ENCODE data around the gene SNX8. TPM values are rescaled to one million over a fixed set of nuclear protein-coding genes. Genes with fewer than 3 reads are reported as not detected.

Gene SNX8
- total RNA-seq, 1 experiment from 2014 or later, result 40.6 TPM

- no peaks in the 10 kb centered on the region for H3K9me3 ChIP-seq (ENCODE audit: control insufficient read depth, low read depth, low read length)
- H3K4me1 ChIP-seq (ENCODE audit: insufficient read depth, low read length), result no peaks in the 10 kb centered on the region
- no peak overlapping the region for H3T11ph ChIP-seq (ENCODE audit: low read length)
- peaks cover 7% of the 10 kb centered on the region for H3K23me2 ChIP-seq (ENCODE audit: insufficient read length, low read depth, low read length, poor library complexity, severe bottlenecking)
- H3K27ac ChIP-seq (ENCODE audit: insufficient read length, low read depth, low read length), result no peak overlapping the region
- no peak overlapping the region for H3K14ac ChIP-seq (ENCODE audit: insufficient read depth, low read length)
- H3K9ac ChIP-seq (ENCODE audit: extremely low read depth, insufficient read length, low read length), result no peak overlapping the region
- no peak overlapping the region for H2BK15ac ChIP-seq (ENCODE audit: low read depth, low read length)
- H3K4ac ChIP-seq (ENCODE audit: low read depth, low read length), result no peak overlapping the region
- no peak overlapping the region for H3K4me2 ChIP-seq (ENCODE audit: insufficient read depth, insufficient read length, low read length)
- no peak for TF ChIP-seq CTCF (conservative IDR thresholded peaks at IDR 0.05)
- H3K4me3 Mint-ChIP-seq, result no peak overlapping the region
- no peak overlapping the region for H4K8ac ChIP-seq (replicated peaks; ENCODE audit: insufficient read length, low read depth, low read length)
- no peak overlapping the region for H2BK12ac ChIP-seq (ENCODE audit: insufficient read length, low read depth, low read length)
- no peak overlapping the region for H4K91ac ChIP-seq (ENCODE audit: insufficient read length, low read depth, low read length)
- H3K27me3 Mint-ChIP-seq (ENCODE audit: low read depth), result no peaks in the 10 kb centered on the region
- peaks cover 20 to 57% (median 54%) of the 10 kb centered on the region in 3 experiments for H3K36me3 Mint-ChIP-seq (ENCODE audit: insufficient read depth in 1 of 3, low read depth in 3 of 3)
- DNase-seq, result no peak
- no peak overlapping the region for H3K18ac ChIP-seq (ENCODE audit: insufficient read length, low read depth, low read length)
- H3K9me3 Mint-ChIP-seq, result no peaks in the 10 kb centered on the region
- no peak overlapping the region for H3K56ac ChIP-seq (ENCODE audit: insufficient read length, low read depth, low read length)
- no peak overlapping the region for H2AK5ac ChIP-seq (ENCODE audit: insufficient read length, low read length)
- no peak overlapping the region for H2AFZ ChIP-seq (ENCODE audit: low read length)
- no peak overlapping the region for H4K5ac ChIP-seq (ENCODE audit: insufficient read length, low read depth, low read length)
- H2BK20ac ChIP-seq (ENCODE audit: low read depth, low read length, poor library complexity, severe bottlenecking), result no peak overlapping the region
- no peak overlapping the region for H3K23ac ChIP-seq (ENCODE audit: insufficient read length, low read depth, low read length)
- no peak overlapping the region for H2BK120ac ChIP-seq (ENCODE audit: low read depth, low read length, poor library complexity, severe bottlenecking)
- WGBS (ENCODE audit: extremely low coverage, insufficient read length, low lambda C conversion rate), result no CpG with 5 or more reads among the region's 12 CpGs
- H3K79me1 ChIP-seq (ENCODE audit: insufficient read depth, low read depth, low read length, poor library complexity, severe bottlenecking), result no peaks in the 10 kb centered on the region
- H3K27ac Mint-ChIP-seq, result peak overlapping the region in 2 of 3 experiments; percentile 87 to 89; a peak in 5 of 7 replicates
- peaks cover 7 to 8% of the 10 kb centered on the region in 2 experiments for H3K4me1 Mint-ChIP-seq
- H4K20me1 ChIP-seq (ENCODE audit: control insufficient read depth, insufficient read depth, insufficient read length), result no peaks in the 10 kb centered on the region
- H2BK5ac ChIP-seq (ENCODE audit: insufficient read length, low read length), result no peak overlapping the region
- H3K27me3 ChIP-seq (ENCODE audit: insufficient read depth, low read length), result no peaks in the 10 kb centered on the region
- peaks cover 6% of the 10 kb centered on the region; the same call in 1 of the 2 replicates for H3K79me2 ChIP-seq (ENCODE audit: insufficient read depth, low read length)
These were observed 77.1 kb downstream of the SNX8 start for GRCh38 chr7:2237109-2237602.

Data from H9 (cell line).